ENCODE data around the gene SLC16A2.
A peak's percentile ranks its signal among the peaks of the same experiment; 100 is the strongest.
"Not testable (repeated sequence)": the region's sequence is repeated elsewhere in the genome, so short reads cannot be mapped to it uniquely, and the experiment has no call there.

The SLC16A2 gene

DNA sequence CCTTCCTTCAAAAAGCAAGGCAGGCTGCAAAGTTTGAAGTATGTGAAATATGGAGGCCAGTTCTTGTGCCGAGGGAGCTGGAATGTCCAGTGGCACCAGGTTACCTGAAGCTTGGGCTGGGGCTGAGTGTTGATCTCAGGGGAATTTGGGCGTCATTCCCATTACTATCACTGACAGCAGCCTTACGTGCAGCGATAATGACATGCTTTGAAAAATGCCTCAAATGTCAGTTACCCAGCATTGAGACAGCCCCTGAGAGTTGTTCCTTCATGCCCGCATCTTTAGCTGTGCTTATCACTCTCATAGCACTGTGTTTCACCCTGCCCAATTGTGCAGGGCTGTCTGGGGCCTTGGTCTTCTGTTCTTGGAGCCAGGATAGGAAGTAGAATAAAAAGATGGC lies 27.4 kb downstream of the SLC16A2 start:
- DNase-seq = no peak

DNA sequence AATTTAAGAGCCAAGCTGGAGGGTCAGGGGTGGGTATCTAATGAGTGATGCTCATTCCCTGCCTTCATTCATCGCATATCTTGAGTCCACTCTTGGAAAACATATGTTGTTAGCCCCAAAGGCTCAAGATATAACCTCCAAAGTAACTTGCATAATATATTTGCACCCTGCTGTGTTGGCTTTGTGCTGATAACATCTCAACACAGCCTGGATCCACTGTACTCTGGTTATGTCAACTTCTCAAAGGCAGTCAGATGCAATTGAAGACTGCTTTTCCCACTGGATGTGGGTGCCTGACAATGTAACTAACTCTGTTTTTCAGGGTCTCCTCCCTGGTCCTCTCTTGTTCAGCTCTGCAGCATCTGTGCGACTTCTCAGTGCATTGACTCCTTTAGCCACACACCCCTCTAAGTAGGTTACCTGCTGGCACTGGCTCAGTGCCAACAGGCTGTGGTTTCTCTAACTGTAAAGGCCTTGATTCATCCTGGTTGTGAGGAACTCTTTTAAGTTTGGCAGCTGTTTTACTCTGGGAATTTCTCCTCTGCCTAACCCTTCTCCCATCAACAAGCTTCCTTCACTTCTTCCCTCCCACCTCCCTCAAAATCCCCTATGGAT lies 28.1 kb downstream of the SLC16A2 start:
- DNase-seq = no peak

GRCh38 chrX:74449937-74450330 lies 28.6 kb downstream of the SLC16A2 start:
- DNase-seq = no peak

GRCh38 chrX:74450803-74451449 lies 29.6 kb downstream of the SLC16A2 start:
- no peak for DNase-seq

GRCh38 chrX:74451450-74452198 lies 30.3 kb downstream of the SLC16A2 start:
- no peak for DNase-seq

DNA sequence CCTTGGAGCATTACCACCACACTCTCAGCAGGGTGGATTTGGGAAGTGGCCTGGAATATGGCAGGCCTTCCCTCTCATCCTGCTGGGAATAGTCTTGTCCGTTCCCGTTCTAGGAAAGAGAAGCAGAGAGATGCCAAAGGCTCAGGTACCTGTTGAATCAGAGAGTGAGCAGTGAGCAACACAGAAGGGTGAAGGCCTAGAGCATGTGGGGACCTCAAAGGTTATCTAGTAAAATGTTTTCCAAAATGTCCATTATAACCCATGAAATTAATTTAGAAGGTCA lies 30.8 kb downstream of the SLC16A2 start:
- DNase-seq = no peak

DNA sequence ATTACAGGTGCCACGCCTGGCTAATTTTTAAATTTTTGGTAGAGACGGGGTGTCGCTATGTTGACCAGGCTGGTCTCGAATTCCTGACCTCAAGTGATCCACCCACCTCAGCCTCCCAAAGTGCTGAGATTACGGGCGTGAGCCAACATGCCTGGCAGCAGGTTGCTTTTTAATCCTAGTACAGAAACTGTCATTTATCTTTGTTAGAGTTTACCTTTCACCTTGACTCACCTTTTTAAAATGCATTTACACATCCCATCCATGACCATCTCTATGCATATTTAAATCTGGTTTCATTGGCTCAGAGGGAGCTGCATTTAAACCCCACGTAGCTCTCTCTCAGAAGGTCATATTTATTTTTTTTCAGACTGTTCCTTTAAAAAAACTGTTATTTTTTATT lies 31.9 kb downstream of the SLC16A2 start:
- no peak for DNase-seq

DNA sequence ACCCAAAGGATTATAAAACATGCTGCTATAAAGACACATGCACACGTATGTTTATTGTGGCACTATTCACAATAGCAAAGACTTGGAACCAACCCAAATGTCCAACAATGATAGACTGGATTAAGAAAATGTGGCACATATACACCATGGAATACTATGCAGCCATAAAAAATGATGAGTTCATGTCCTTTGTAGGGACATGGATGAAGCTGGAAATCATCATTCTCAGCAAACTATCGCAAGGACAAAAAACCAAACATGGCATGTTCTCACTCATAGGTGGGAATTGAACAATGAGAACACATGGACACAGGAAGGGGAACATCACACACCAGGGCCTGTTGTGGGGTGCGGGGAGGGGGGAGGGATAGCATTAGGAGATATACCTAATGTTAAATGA lies 32.9 kb downstream of the SLC16A2 start:
- not testable (repeated sequence) for DNase-seq

- DNase-seq = no peak
Observed at GRCh38 chrX:74458736-74459135, 37.4 kb downstream of the SLC16A2 start.

- DNase-seq = peak; percentile 33
Observed at GRCh38 chrX:74461384-74461783, 40.1 kb downstream of the SLC16A2 start.

DNA sequence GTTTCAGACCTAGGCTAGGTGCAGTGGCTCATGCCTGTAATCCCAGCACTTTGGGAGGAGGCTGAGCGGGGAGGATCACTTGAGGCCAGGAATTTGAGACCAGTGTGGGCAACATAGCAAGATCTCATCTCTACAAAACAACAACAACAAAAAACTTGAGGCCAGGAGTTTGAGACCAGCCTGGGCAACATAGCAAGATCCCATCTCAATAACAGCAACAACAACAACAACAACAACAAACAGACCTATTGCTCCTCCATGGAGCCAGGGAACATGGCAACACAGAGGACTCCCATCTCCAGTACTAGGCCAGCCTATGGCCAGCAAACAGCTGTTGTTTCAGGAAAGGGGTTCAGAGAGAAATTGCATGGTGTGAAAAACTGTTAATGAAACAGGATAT lies 43.4 kb downstream of the SLC16A2 start:
- DNase-seq = no peak

DNA sequence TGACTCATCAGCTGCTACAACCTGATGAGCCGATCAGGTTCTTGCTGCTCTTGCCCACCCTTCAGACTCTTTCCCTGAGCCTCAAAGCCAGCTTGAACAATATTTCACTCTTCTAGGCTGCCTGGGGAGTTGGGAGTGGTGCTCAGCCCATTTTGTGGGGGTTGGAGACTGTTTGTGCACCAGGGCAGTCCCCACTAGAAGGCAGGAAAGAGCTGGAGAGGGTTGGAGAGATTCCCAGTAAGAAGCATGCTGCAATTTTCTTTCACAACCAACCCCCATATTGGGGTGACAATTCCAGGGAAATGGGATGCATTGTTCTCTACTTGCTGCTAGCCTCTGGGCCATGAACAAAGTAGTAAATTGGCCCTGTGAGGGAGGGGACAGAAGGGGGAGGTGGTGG lies 44.1 kb downstream of the SLC16A2 start:
- no peak for DNase-seq

GRCh38 chrX:74467656-74468055 lies 46.4 kb downstream of the SLC16A2 start:
- DNase-seq = no peak

DNA sequence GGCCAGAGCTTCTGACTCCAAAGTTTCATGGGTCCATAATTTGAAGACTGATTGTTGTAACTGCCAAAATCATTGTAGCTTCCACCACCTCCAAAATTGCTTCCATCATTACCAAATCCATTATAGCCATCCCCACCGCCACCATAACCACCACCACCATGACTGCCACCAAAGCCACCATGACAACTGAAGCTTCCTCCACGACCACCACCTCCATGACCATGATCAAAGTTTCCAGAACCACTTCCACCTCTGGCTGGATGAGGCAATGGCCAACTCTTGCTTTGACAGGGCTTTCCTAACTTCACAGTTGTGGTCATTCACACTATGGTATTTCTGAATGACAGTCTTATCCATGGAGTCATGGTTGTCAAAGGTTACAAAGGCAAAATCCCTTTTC lies 51.8 kb downstream of the SLC16A2 start:
- not testable (repeated sequence) for DNase-seq

GRCh38 chrX:74490247-74490646 lies 69.0 kb downstream of the SLC16A2 start:
- no peak for DNase-seq

DNA sequence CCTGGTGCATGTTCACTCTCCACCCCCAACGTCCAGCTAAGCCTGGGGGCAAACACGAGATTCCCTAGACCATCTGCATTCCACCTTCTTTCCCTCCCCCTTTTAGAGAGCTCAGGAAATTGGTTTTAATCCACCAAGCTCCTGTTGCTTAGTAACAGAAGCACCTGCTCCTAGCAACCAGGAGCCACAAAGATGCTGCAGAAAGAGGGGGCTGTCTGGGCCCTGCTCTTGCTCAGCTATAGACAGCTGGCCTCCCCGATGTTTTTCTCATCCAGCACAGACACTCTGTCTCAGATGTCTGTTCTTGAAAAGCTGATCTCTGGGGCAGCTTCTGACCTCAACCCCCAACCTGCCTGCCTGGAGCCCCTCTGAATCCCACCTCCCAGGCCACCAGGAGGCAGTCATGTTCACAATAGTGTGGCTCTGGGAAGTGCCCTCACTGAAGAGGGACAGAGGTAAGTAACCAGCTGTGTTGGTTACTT lies 71.5 kb downstream of the SLC16A2 start:
- DNase-seq = peak; percentile 70

GRCh38 chrX:74493806-74494205 lies 72.5 kb downstream of the SLC16A2 start:
- DNase-seq = peak; percentile 50

DNA sequence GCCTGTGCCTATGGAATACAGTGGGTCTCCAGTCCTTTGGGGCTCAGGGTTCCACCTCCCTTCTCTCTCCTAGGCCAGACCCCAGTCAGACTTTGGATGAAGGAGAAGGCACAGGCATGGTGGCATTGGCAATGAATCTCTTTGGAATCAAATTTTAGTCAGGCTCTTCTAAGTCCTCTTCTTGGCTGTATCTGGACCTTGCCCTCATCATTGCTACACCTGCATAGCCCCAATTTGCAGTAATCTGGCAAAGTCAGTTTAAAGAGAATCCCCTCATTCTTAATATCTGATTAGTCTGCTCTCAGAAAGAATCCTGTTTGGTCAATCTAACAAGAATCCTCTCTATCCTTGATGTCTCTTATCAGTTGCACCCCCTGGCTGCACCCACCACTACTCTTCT lies 77.6 kb downstream of the SLC16A2 start:
- DNase-seq = no peak

DNA sequence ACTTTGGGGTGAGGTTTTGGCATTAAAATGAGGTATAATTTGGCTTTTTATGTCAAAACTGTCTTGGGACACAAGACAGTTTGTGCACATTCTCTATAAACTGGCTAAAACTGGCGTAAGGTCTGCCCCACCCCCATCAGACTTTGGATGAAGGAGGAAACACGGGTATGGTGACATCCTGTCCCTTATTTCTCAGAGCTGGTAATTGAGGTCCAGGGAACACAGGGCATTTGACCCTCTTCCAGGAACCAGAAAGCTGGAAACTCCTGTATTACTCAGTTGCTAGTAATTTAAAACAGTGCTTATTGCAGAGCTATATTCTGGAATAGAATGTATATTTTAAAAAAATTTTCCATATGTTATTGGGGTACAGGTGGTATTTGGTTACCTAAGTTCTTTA lies 78.8 kb downstream of the SLC16A2 start:
- DNase-seq = no peak

DNA sequence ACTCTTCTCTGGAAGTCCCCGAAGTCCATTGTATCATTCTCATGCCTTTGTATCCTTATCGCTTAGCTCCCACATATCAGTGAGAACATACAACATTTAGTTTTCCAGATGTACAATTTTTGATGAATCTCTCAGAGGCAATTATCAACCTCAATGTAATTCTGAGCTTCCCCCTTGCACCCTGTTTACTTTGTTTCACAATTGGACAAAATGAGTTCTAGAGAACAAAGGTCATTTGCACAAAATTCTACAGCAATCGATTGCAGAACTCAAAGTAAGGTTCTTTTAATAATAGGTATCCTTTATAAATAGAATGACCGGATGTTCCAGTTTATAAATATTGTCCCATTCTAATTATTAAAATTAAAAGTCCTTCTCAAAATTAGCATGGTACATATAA lies 79.3 kb downstream of the SLC16A2 start:
- DNase-seq = no peak

GRCh38 chrX:74505437-74505836 lies 84.1 kb downstream of the SLC16A2 start:
- peak; percentile 28 for DNase-seq

- no peak for DNase-seq
Observed at GRCh38 chrX:74506317-74507115, 85.2 kb downstream of the SLC16A2 start.

GRCh38 chrX:74507191-74507590 lies 85.9 kb downstream of the SLC16A2 start:
- DNase-seq = no peak

DNA sequence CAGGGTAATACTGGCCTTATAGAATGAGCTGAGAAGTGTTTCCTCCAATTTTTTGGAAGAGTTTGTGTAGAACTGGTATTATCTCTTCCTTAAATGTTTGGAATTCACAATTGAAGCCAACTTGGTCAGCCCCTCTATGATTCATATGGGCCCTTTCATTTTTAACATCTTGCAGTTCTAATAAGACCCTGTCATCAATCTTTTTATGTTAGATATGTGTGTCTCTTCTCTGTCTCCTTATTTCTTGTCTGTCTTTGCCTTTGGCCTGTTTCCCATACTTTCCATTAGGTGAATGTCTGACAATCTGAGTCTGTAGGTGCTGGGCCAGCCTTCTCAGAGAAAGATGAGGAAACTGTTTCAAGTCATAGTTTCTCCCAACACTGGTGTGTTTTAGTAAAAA lies 88.7 kb downstream of the SLC16A2 start:
- DNase-seq = no peak

Measured in retina (tissue), 1 donor.